ENCODE data around the gene CYP2S1.

CYP2S1 gene

DNA sequence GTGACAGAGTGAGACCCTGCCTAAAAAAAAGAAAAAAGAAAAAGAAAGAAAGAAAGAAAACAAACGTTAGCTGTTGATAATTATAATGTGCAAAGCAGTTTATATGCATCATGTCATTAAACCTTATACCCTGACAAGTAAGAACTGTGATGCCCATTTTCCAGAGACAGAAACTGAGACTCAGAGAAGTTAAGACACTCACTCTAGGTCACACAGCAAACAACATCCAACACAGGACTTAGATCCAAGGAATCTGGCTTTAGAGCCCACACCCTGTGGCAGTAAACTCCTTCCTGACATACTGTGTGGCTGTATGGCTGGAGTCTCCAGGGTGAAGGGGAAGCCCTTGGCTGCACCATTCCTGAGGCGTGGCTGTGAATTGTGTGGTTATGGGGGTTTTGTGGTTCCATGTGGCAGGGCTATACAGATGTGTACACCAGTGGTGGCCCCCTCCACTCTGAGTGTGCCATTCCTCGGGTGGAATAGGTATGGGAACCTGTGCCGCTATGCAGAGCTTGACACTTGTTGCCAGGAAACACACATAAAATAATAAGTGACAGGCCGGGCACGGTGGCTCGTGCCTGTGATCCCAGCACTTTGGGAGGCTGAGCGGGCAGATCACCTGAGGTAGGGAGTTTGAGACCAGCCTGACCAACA is 41.6 kb downstream of the CYP2S1 start:
- TF ChIP-seq, protein P1, sequence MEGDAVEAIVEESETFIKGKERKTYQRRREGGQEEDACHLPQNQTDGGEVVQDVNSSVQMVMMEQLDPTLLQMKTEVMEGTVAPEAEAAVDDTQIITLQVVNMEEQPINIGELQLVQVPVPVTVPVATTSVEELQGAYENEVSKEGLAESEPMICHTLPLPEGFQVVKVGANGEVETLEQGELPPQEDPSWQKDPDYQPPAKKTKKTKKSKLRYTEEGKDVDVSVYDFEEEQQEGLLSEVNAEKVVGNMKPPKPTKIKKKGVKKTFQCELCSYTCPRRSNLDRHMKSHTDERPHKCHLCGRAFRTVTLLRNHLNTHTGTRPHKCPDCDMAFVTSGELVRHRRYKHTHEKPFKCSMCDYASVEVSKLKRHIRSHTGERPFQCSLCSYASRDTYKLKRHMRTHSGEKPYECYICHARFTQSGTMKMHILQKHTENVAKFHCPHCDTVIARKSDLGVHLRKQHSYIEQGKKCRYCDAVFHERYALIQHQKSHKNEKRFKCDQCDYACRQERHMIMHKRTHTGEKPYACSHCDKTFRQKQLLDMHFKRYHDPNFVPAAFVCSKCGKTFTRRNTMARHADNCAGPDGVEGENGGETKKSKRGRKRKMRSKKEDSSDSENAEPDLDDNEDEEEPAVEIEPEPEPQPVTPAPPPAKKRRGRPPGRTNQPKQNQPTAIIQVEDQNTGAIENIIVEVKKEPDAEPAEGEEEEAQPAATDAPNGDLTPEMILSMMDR (IDR thresholded peaks at IDR 0.05; ENCODE audit: low read depth, low read length): no peak
- H3K9me3 ChIP-seq (ENCODE audit: severe bottlenecking): no peaks in the 10 kb centered on the region
- no peak for DNase-seq
- no peak overlapping the region for H3K4me3 ChIP-seq (ENCODE audit: low read depth, low read length)
- H3K27ac ChIP-seq: no peak overlapping the region
- no peaks in the 10 kb centered on the region for H3K36me3 ChIP-seq
- no peaks in the 10 kb centered on the region for H3K27me3 ChIP-seq (ENCODE audit: insufficient read depth, low read depth, severe bottlenecking)

DNA sequence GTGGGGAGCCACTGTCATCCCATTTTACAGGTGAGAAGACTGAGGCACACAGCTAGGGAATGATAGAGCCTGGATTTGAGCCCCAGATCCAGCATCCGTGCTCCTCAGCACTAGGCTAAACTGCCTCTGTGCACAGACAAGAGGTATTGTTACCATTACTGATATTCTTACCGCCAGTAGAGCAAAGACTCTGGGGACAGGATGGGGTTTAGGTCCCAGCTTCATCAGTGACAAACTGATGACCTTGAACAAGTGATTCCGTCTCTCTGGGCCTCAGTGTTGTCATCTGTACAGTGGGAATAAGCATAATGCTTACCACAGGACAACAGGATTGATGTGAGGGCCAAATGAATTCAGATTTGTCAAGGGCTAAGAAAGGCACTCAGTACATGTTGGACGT is 42.5 kb downstream of the CYP2S1 start:
- Histone ChIP-seq H3K27ac (no peak overlapping the region), H3K27me3 (ENCODE audit: insufficient read depth, low read depth, severe bottlenecking) (no peaks in the 10 kb centered on the region), H3K36me3 (no peaks in the 10 kb centered on the region), H3K4me3 (ENCODE audit: low read depth, low read length) (no peak overlapping the region), H3K9me3 (ENCODE audit: severe bottlenecking) (no peaks in the 10 kb centered on the region)
- no peak for DNase-seq
- TF ChIP-seq, protein P1 (IDR thresholded peaks at IDR 0.05; ENCODE audit: low read depth, low read length): no peak

DNA sequence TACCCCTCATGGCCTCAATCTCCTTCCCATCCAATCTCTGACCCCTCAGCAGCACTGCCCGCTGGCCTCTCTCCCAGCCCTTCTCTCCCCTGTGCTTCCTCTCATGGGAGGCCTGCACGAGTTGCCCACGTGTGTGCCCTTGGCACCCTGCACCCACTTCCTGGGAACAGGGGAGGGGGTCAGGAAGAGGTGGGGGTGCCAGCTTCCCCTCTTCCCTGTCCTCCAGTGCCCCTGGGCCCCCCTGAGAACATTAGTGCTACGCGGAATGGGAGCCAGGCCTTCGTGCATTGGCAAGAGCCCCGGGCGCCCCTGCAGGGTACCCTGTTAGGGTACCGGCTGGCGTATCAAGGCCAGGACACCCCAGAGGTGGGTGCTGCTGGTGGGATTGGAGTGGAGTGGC is 45.2 kb downstream of the CYP2S1 start:
- no peak overlapping the region for H3K4me3 ChIP-seq (ENCODE audit: low read depth, low read length)
- no peaks in the 10 kb centered on the region for H3K9me3 ChIP-seq (ENCODE audit: severe bottlenecking)
- H3K36me3 ChIP-seq: no peaks in the 10 kb centered on the region
- no peak overlapping the region for H3K27ac ChIP-seq
- DNase-seq: no peak
- TF ChIP-seq, protein P1 (IDR thresholded peaks at IDR 0.05; ENCODE audit: low read depth, low read length): no peak
- H3K27me3 ChIP-seq (ENCODE audit: insufficient read depth, low read depth, severe bottlenecking): no peaks in the 10 kb centered on the region

DNA sequence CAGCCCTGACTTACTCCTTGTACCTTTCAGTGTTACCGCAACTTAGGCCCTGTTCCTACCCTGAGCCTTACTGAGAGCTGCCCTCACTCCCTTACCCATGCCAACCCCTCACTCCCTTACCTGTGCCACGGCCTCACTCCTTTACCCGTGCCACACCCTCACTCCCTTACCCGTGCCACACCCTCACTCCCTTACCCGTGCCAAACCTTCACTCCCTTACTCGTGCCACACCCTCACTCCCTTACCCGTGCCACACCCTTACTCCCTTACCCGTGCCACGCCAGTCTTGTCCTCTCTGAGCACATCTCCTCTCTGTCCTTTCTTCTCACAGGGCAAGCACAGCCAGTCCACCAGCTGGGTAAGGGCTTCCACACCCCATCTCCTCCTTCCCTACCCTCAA is 46.3 kb downstream of the CYP2S1 start:
- H3K27me3 ChIP-seq (ENCODE audit: insufficient read depth, low read depth, severe bottlenecking): no peaks in the 10 kb centered on the region
- no peak overlapping the region for H3K27ac ChIP-seq
- no peak overlapping the region for H3K4me3 ChIP-seq (ENCODE audit: low read depth, low read length)
- H3K36me3 ChIP-seq: no peaks in the 10 kb centered on the region
- TF ChIP-seq, protein P1 (IDR thresholded peaks at IDR 0.05; ENCODE audit: low read depth, low read length): no peak
- no peaks in the 10 kb centered on the region for H3K9me3 ChIP-seq (ENCODE audit: severe bottlenecking)
- no peak for DNase-seq

DNA sequence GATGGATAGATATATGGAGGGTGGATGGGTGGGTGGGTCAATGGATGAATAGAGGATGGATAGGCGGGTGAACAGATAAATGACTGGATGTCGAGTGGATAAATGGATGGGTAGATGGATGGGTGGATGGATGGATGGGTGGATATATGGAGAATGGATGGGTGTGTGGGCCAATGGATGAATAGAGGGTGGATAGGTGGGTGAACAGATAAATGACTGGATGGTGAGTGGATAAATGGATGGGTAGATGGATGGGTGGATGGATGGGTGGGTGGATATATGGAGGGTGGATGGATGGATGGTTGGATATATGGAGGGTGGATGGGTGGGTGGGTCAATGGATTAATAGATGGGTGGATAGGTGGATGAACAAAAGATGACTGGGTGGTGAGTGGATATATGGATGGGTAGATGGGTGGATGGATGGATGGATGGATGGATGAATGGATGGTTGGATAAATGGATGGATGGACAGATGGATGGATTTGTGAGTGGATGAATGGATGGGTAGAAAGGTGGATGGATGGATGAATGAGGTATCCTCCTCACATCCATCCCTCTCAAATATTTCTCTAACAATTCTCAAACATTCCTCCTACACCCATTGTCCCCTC is 47.0 kb downstream of the CYP2S1 start:
- H3K36me3 ChIP-seq: no peaks in the 10 kb centered on the region
- no peak overlapping the region for H3K27ac ChIP-seq
- TF ChIP-seq, protein P1 (IDR thresholded peaks at IDR 0.05; ENCODE audit: low read depth, low read length): no peak
- H3K27me3 ChIP-seq (ENCODE audit: insufficient read depth, low read depth, severe bottlenecking): no peaks in the 10 kb centered on the region
- no peak overlapping the region for H3K4me3 ChIP-seq (ENCODE audit: low read depth, low read length)
- no peak for DNase-seq
- H3K9me3 ChIP-seq (ENCODE audit: severe bottlenecking): no peaks in the 10 kb centered on the region

- no peak for DNase-seq
- no peak overlapping the region for H3K27ac ChIP-seq
- no peaks in the 10 kb centered on the region for H3K9me3 ChIP-seq (ENCODE audit: severe bottlenecking)
- no peak overlapping the region for H3K4me3 ChIP-seq (ENCODE audit: low read depth, low read length)
- no peaks in the 10 kb centered on the region for H3K27me3 ChIP-seq (ENCODE audit: insufficient read depth, low read depth, severe bottlenecking)
- H3K36me3 ChIP-seq: no peaks in the 10 kb centered on the region
- TF ChIP-seq, protein P1 (IDR thresholded peaks at IDR 0.05; ENCODE audit: low read depth, low read length): no peak
Observed at GRCh38 chr19:41241859-41242258, 48.8 kb downstream of the CYP2S1 start.

Measured in WERI-Rb-1 (cell line).